Activated T-cell treated with anti-CD3 and anti-CD28 coated beads, Interleukin-2, amount 50 U/mL, for 48 hours (primary cell): Measurements from ENCODE around the gene TRPC1.

Source experiments
- DNase-seq, 2 experiments: peaks; one replicate each; pipeline ENCODE4 v3.0.0-alpha.2; 2020

TRPC1 gene

GRCh38 chr3:142846779-142847577, 123.1 kb downstream of the TRPC1 start:
- DNase-seq = no peak

GRCh38 chr3:142849148-142849547, 125.3 kb downstream of the TRPC1 start:
- DNase-seq = no peak

GRCh38 chr3:142850395-142851023, 126.7 kb downstream of the TRPC1 start:
- DNase-seq = peak in 1 of 2 experiments; percentile 24

DNA sequence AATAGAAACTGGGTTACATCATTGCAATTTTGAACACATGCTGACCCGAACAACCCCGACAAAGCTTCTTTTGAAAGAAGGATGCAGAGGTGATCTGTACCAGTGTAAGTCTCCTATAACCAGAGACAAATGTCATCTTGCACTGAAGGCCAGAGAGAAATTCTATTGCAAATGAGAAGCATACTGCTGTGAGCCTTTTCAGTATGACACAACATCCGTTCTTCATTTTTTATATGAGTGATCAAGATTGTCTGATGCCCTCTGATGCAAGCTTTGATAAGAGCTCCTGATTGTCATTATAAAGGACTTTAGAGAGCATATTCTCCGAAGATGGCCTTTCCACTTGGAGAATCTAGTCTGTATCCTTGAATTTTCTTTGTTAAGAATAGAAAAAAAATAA, 128.2 kb downstream of the TRPC1 start:
- no peak for DNase-seq

DNA sequence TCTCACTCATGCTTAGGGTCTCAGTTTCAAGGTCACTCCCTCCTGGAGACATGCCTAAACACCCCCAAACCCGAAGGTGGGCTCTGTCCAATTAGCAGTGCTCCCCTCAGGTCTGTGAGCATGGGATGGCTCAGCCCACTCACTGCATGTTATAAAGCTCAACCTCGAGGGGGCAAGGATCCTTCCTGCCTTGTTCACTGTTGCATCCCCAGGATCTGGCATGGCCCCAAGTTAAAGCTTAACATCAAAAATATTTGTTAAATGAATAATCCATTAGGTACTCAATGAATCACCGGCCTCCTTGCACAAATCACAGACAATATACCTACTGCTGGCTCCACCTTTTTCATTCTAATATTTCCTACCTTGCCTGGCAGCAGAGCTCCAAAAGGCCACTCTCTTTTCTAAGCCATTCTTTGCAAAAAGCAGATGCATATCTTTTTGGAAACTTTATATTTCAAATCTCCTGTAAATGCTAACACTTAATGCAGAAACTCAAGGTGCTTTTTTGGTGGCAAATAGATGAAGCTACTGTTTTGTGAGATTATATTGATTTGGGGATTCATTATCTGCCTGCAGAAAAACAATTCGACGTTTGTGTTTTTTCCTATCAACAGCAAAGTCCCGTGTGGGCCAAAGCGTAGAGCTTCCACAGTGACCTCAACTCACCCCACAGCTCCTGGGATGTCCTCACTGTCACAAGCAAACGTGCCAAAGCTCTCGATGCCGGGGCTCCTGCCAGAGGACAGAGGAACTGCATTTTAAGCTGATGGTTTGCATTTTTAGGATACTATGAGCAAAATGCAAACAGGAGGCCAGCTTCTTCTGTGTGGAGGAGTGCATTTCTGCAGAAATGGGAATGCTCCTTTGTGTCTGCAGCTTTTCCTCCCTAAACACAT, 129.7 kb downstream of the TRPC1 start:
- no peak for DNase-seq

DNA sequence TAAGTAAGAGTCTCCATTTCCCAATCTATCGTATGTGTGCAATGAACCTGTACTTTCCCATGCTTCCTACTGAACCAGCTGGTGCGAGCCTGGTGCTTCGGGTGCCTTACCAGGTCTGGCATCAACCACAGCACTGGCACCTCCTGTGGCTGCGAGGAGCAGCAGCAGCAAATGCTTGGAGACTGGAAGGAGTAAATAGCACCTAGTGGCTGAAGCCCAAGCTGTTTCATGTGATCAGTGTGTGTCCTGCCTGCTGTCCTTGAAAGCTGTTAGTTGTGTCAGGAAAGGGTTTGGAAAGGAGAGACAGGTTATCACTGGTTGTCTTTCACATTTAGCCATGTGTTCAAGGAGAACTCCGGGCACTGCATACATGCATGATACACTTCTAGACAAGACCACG, 133.2 kb downstream of the TRPC1 start:
- no peak for DNase-seq
